Ovary (tissue), 9 donors: ENCODE results near the gene SLU7. TPM values are rescaled to one million over a fixed set of nuclear protein-coding genes. Genes with fewer than 3 reads are reported as not detected.
A peak's percentile ranks its signal among the peaks of the same experiment; 100 is the strongest.

ENCODE experiments used
- DNase-seq, 5 donors: peaks; one replicate each; pipeline ENCODE4 v3.0.0-alpha.2; 2019 to 2020
- H3K27ac ChIP-seq, 2 donors: fragments of 200-600 bp; one replicate each; pipeline versions ENCODE4 v1.5.1 to v1.8.0; 2019 to 2022
- H3K27me3 ChIP-seq: fragments of 200-600 bp; one replicate; pipeline ENCODE4 v1.8.0; 2022
- H3K36me3 ChIP-seq: fragments of 200-600 bp; sonication (generic); one replicate; pipeline ENCODE4 v1.5.1; 2019
- H3K4me1 ChIP-seq: one replicate; pipeline ENCODE4 v1.8.1; 2013; ENCODE audit warnings: mild to moderate bottlenecking, moderate library complexity; ENCODE audit not compliant: insufficient read depth
- H3K4me3 ChIP-seq: fragments of 200-600 bp; sonication (generic); one replicate; pipeline ENCODE4 v1.5.1; 2017
- H3K9me3 ChIP-seq, 2 donors: fragments of 200-600 bp in 1 of 2; sonication (generic) in 1 of 2; one replicate each; pipeline versions ENCODE4 v1.5.1 to v1.8.1; 2013 to 2019; ENCODE audit warnings: mild to moderate bottlenecking in 1 of 2, moderate library complexity in 1 of 2
- CTCF ChIP-seq, 3 donors: fragments of 450-650 bp in 2 of 3; fragments of 200-600 bp in 1 of 3; IDR thresholded peaks; one replicate each; pipeline versions ENCODE4 v1.5.1 to v1.8.0; 2016 to 2022; ENCODE audit warnings: antibody characterized with exemption in 3 of 3, mild to moderate bottlenecking in 1 of 3
- EP300 ChIP-seq: sonication (generic); formaldehyde crosslinking; IDR thresholded peaks from one replicate; pipeline ENCODE4 v1.6.1; 2017; ENCODE audit warnings: antibody characterized with exemption
- POLR2A ChIP-seq: fragments of 450-650 bp; IDR thresholded peaks from one replicate; pipeline ENCODE4 v1.6.1; 2017; ENCODE audit warnings: antibody characterized with exemption, mild to moderate bottlenecking, moderate library complexity
- WGBS, 3 donors: extraction: QIAGEN DNeasy Blood & Tissue Kit in 1 of 3; methylation state at CpG; one replicate each; pipeline versions ENCODE4 v1.1.5 to v1.1.7; 2013 to 2017; 5-methylcytosine and 5-hydroxymethylcytosine counted together
- intact Hi-C, 4 donors: fragments of 100-400 bp; cut with DNase I; formaldehyde crosslinking; loops; one replicate each; pipeline versions ENCODE4 v1.11.0 to v1.15.1; 2022 to 2023
- polyA plus RNA-seq, 2 donors: library from polyadenylated mRNA; stranded (reverse); fragments of 200-250 nt in 1 of 2; fragments of 350-450 nt in 1 of 2; fragmentation: Illumina TruSeq in 1 of 2; extraction: RNeasy Lipid Tissue Mini Kit (QIAGEN cat#74804) in 1 of 2; gene quantifications; one replicate each; pipeline ENCODE4 v1.2.3, GENCODE V29; 2013 to 2014
- total RNA-seq, 7 donors: library from RNA; depleted of rRNA in 2 of 7; stranded (reverse); fragments of >200 nt in 2 of 7; fragmentation: NEBNext Ultra II Directional in 3 of 7; extraction: Animal tissue kit (Norgen Biotek cat#: 25700) in 3 of 7; gene quantifications; one replicate each; pipeline versions ENCODE4 v1.1.0 to v1.2.4, GENCODE V29; 2016 to 2023
- donor health status: DM: no; HTN: no; CAD: no; lungs with moderate emphysema.
- donor health status: DM: no; HTN: no; CAD: no.
- donor health status: Bipolar disorder and iron deficiency.
- donor health status: DM: yes; HTN: yes; CAD: no.
- donor health status: DM: no; HTN: no; CAD: no.
- donor health status: DM: yes; HTN: yes; CAD: no.

Gene SLU7
- total and polyA plus RNA-seq, 9 donors = 25.8 to 53.7 (median 32.5) TPM

- DNase-seq = no peak
- H3K27ac ChIP-seq = no peak overlapping the region
- H3K9me3 ChIP-seq = no peaks in the 10 kb centered on the region
- no peaks in the 10 kb centered on the region for H3K27me3 ChIP-seq
- H3K36me3 ChIP-seq = no peaks in the 10 kb centered on the region
- TF ChIP-seq POLR2A = no peak
- TF ChIP-seq CTCF (IDR thresholded peaks at IDR 0.05) = no peak
- no peak for TF ChIP-seq EP300
- no peak overlapping the region for H3K4me3 ChIP-seq
- intact Hi-C loops = no loop called here
- H3K4me1 ChIP-seq = no peaks in the 10 kb centered on the region
Observed at GRCh38 chr5:160376416-160376815, 42.5 kb downstream of the SLU7 start.

- WGBS, 3 donors = 19 to 37% (median 30%) methylated on average over 2 of the region's 2 CpGs
- intact Hi-C loops = no loop called here
- Histone ChIP-seq H3K27me3 (no peaks in the 10 kb centered on the region), H3K4me3 (no peak overlapping the region), H3K4me1 (no peaks in the 10 kb centered on the region), H3K9me3 (no peaks in the 10 kb centered on the region), H3K36me3 (no peaks in the 10 kb centered on the region), H3K27ac (no peak overlapping the region)
- DNase-seq = no peak
- TF ChIP-seq EP300 = no peak
- no peak for TF ChIP-seq POLR2A
- no peak for TF ChIP-seq CTCF (IDR thresholded peaks at IDR 0.05)
Observed at GRCh38 chr5:160375701-160376100, 43.2 kb downstream of the SLU7 start.

- no peaks in the 10 kb centered on the region for H3K27me3 ChIP-seq
- H3K9me3 ChIP-seq = no peaks in the 10 kb centered on the region
- no peaks in the 10 kb centered on the region for H3K4me1 ChIP-seq
- no peak overlapping the region for H3K4me3 ChIP-seq
- H3K27ac ChIP-seq = no peak overlapping the region
- intact Hi-C loops = no loop called here
- DNase-seq = no peak
- no peak for TF ChIP-seq EP300
- no peak for TF ChIP-seq POLR2A
- no peak for TF ChIP-seq CTCF (IDR thresholded peaks at IDR 0.05)
- no peaks in the 10 kb centered on the region for H3K36me3 ChIP-seq
Observed at GRCh38 chr5:160375166-160375565, 43.7 kb downstream of the SLU7 start.

GRCh38 chr5:160371294-160371693 lies 47.6 kb downstream of the SLU7 start:
- Histone ChIP-seq H3K36me3 (no peaks in the 10 kb centered on the region), H3K27me3 (no peaks in the 10 kb centered on the region), H3K9me3 (no peaks in the 10 kb centered on the region), H3K4me1 (no peaks in the 10 kb centered on the region), H3K27ac (no peak overlapping the region), H3K4me3 (no peak overlapping the region)
- no peak for DNase-seq
- intact Hi-C loops = no loop called here
- no peak for TF ChIP-seq CTCF (IDR thresholded peaks at IDR 0.05)
- TF ChIP-seq POLR2A = no peak
- no peak for TF ChIP-seq EP300

GRCh38 chr5:160370713-160371034 lies 48.2 kb downstream of the SLU7 start:
- Histone ChIP-seq H3K36me3 (no peaks in the 10 kb centered on the region), H3K4me3 (peak overlapping the region; percentile 53), H3K27me3 (no peaks in the 10 kb centered on the region), H3K27ac (no peak overlapping the region), H3K4me1 (no peaks in the 10 kb centered on the region), H3K9me3 (no peaks in the 10 kb centered on the region)
- TF ChIP-seq POLR2A = no peak
- TF ChIP-seq CTCF (IDR thresholded peaks at IDR 0.05) = no peak
- TF ChIP-seq EP300 = no peak
- DNase-seq = no peak
- WGBS, 3 donors = 18 to 20% (median 19%) methylated on average over 12 of the region's 12 CpGs
- intact Hi-C loops = no loop called here
